ENCODE results near the gene CORO2B. TPM values are rescaled to one million over a fixed set of nuclear protein-coding genes. Genes with fewer than 3 reads are reported as not detected.
"Not testable (repeated sequence)": the region's sequence is repeated elsewhere in the genome, so short reads cannot be mapped to it uniquely, and the experiment has no call there.

Gene CORO2B
- total RNA-seq, 1 donor from 2014 or later = 1.1 TPM

- no peak overlapping the region for H3K4me3 Mint-ChIP-seq
- no peak overlapping the region for H3K27ac Mint-ChIP-seq
- TF ChIP-seq CTCF (IDR thresholded peaks at IDR 0.05; ENCODE audit: unreplicated experiment) = no peak
- H3K9me3 Mint-ChIP-seq = no peaks in the 10 kb centered on the region
- H3K36me3 Mint-ChIP-seq = no peaks in the 10 kb centered on the region
- peak in 1 of 2 experiments; percentile 28 for DNase-seq (ENCODE audit: low spot score in 2 of 2, unreplicated experiment in 2 of 2)
- peaks cover 20% of the 10 kb centered on the region for H3K4me1 Mint-ChIP-seq
- no peaks in the 10 kb centered on the region for H3K27me3 Mint-ChIP-seq (ENCODE audit: low read depth)
These were observed 65.5 kb downstream of the CORO2B start for GRCh38 chr15:68644083-68644904.

- peaks cover 20% of the 10 kb centered on the region for H3K4me1 Mint-ChIP-seq
- H3K9me3 Mint-ChIP-seq = no peaks in the 10 kb centered on the region
- TF ChIP-seq CTCF (IDR thresholded peaks at IDR 0.05; ENCODE audit: unreplicated experiment) = no peak
These were observed 66.2 kb downstream of the CORO2B start for GRCh38 chr15:68644996-68645395.

GRCh38 chr15:68646156-68646555 is 67.4 kb downstream of the CORO2B start:
- Mint-ChIP-seq H3K9me3 (no peaks in the 10 kb centered on the region), H3K4me3 (no peak overlapping the region), H3K4me1 (peaks cover 8% of the 10 kb centered on the region), H3K36me3 (no peaks in the 10 kb centered on the region), H3K27ac (no peak overlapping the region), H3K27me3 (ENCODE audit: low read depth) (peaks cover 1% of the 10 kb centered on the region)
- TF ChIP-seq CTCF (IDR thresholded peaks at IDR 0.05; ENCODE audit: unreplicated experiment) = no peak
- DNase-seq (ENCODE audit: low spot score in 2 of 2, unreplicated experiment in 2 of 2) = peak in 1 of 2 experiments; percentile 29

More at GRCh38 chr15:68644996-68645395, 66.2 kb downstream of the CORO2B start:
- Mint-ChIP-seq H3K27ac (no peak overlapping the region), H3K27me3 (ENCODE audit: low read depth) (no peaks in the 10 kb centered on the region), H3K4me3 (no peak overlapping the region), H3K36me3 (no peaks in the 10 kb centered on the region)
- DNase-seq (ENCODE audit: low spot score in 2 of 2, unreplicated experiment in 2 of 2) = peak in 1 of 2 experiments; percentile 19

GRCh38 chr15:68646696-68647095 is 67.9 kb downstream of the CORO2B start:
- Mint-ChIP-seq H3K27ac (no peak overlapping the region), H3K4me1 (peaks cover 5% of the 10 kb centered on the region), H3K9me3 (no peaks in the 10 kb centered on the region), H3K4me3 (no peak overlapping the region), H3K27me3 (ENCODE audit: low read depth) (peaks cover 7% of the 10 kb centered on the region), H3K36me3 (no peaks in the 10 kb centered on the region)
- DNase-seq (ENCODE audit: low spot score in 2 of 2, unreplicated experiment in 2 of 2) = peak in 1 of 2 experiments; percentile 20
- TF ChIP-seq CTCF (IDR thresholded peaks at IDR 0.05; ENCODE audit: unreplicated experiment) = no peak

- DNase-seq (ENCODE audit: low spot score in 2 of 2, unreplicated experiment in 2 of 2) = peak in 1 of 2 experiments; percentile 19
These were observed 68.6 kb downstream of the CORO2B start for GRCh38 chr15:68647361-68647760.

GRCh38 chr15:68650901-68651709 is 72.3 kb downstream of the CORO2B start:
- peak; percentile 56 to 85 for DNase-seq (ENCODE audit: low spot score in 2 of 2, unreplicated experiment in 2 of 2)
- H3K4me3 Mint-ChIP-seq = no peak overlapping the region
- H3K9me3 Mint-ChIP-seq = no peaks in the 10 kb centered on the region
- peak; percentile 71 for TF ChIP-seq CTCF (IDR thresholded peaks at IDR 0.05; ENCODE audit: unreplicated experiment)
- H3K4me1 Mint-ChIP-seq = peaks cover 7% of the 10 kb centered on the region
- H3K36me3 Mint-ChIP-seq = no peaks in the 10 kb centered on the region
- H3K27me3 Mint-ChIP-seq (ENCODE audit: low read depth) = peaks cover 9% of the 10 kb centered on the region
- no peak overlapping the region for H3K27ac Mint-ChIP-seq

More at GRCh38 chr15:68647361-68647760, 68.6 kb downstream of the CORO2B start:
- H3K27ac Mint-ChIP-seq; H3K9me3 Mint-ChIP-seq; H3K27me3 Mint-ChIP-seq (ENCODE audit: low read depth); H3K36me3 Mint-ChIP-seq; H3K4me3 Mint-ChIP-seq; H3K4me1 Mint-ChIP-seq: not testable (repeated sequence)

All from mesothelial cell of epicardium (in vitro differentiated cells).